OCI-LY1 (cell line): Measurements from ENCODE around the gene ANKS6.
A peak's percentile ranks its signal among the peaks of the same experiment; 100 is the strongest.

Experiments
- EZH2 ChIP-seq: fragments of 200-600 bp; sonication (generic), shearing (Covaris generic); IDR thresholded peaks from 2 replicates; pipeline ENCODE4 v1.8.0; 2017; ENCODE audit warnings: borderline replicate concordance, mixed run types, mild to moderate bottlenecking, antibody characterized with exemption, low read length, moderate library complexity, mixed read lengths
- TF ChIP-seq, protein P1 (sequence below): fragments of 200-600 bp; sonication (generic), shearing (Covaris generic); IDR thresholded peaks from 2 replicates; pipeline ENCODE4 v1.5.1; 2017; ENCODE audit warnings: mild to moderate bottlenecking, antibody characterized with exemption, low read length, moderate library complexity, mixed read lengths

DNA sequence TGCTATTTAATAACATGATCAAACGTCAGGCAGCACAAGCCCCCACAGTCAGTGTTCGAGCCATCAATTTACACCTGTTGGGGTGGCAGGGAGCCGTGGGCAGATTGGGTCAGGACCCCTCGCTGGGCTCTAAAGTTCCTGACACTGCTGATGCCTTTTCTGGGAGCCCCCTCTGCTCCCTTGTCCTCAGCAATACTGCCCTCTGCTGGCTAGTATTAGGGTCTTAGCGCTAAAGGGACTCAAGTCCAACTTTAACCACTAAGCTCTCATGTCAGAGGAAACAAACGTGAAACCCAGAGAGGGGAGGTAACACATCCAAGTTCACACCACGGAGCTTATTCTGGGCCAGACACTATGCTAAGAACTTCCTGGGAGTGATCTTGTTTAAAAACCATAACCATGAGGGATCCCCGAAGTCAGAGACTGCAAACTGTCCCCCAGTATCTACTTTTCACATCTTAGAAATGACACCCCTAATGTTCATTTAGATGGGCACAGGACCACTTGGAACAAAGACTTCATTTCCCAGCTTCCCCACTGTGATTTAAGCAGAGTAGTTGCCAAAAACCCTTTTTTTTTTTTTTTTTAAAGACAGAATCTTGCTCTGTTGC lies 20.4 kb downstream of the ANKS6 start:
- TF ChIP-seq, protein P1, sequence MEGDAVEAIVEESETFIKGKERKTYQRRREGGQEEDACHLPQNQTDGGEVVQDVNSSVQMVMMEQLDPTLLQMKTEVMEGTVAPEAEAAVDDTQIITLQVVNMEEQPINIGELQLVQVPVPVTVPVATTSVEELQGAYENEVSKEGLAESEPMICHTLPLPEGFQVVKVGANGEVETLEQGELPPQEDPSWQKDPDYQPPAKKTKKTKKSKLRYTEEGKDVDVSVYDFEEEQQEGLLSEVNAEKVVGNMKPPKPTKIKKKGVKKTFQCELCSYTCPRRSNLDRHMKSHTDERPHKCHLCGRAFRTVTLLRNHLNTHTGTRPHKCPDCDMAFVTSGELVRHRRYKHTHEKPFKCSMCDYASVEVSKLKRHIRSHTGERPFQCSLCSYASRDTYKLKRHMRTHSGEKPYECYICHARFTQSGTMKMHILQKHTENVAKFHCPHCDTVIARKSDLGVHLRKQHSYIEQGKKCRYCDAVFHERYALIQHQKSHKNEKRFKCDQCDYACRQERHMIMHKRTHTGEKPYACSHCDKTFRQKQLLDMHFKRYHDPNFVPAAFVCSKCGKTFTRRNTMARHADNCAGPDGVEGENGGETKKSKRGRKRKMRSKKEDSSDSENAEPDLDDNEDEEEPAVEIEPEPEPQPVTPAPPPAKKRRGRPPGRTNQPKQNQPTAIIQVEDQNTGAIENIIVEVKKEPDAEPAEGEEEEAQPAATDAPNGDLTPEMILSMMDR: peak; percentile 84
- TF ChIP-seq EZH2: no peak
